CD4-positive, alpha-beta T cell treated with Interleukin-17A for 4 hours (primary cell): ENCODE results near the gene ABHD12B.
"Not testable (repeated sequence)": the region's sequence is repeated elsewhere in the genome, so short reads cannot be mapped to it uniquely, and the experiment has no call there.

Source experiments
- DNase-seq: peaks from one replicate; pipeline ENCODE4 v3.0.0-alpha.2; 2020; ENCODE audit warnings: mixed read lengths

Gene ABHD12B

GRCh38 chr14:50936882-50937281, 65.0 kb downstream of the ABHD12B start:
- DNase-seq, result no peak

DNA sequence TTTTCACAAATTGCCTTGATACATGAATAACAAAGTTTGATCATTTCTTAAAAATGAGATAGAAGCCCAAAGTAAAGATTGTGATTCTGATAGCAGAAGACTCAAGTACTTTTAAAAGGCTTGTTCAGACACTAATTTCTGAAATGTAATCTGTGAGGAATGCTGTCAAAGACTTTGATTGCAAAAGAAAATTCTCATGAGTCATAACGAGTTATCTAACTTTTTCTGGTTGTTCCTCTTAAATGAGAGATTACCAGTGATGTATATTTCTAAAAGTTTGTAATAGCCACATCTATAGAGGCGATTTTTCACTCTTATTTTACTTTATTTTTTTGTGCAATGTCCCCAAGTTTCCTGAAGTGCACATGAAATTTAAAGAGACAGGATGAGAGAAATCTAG, 65.5 kb downstream of the ABHD12B start:
- DNase-seq, result no peak

- no peak for DNase-seq
Measured at GRCh38 chr14:50937800-50938199, 65.9 kb downstream of the ABHD12B start.

DNA sequence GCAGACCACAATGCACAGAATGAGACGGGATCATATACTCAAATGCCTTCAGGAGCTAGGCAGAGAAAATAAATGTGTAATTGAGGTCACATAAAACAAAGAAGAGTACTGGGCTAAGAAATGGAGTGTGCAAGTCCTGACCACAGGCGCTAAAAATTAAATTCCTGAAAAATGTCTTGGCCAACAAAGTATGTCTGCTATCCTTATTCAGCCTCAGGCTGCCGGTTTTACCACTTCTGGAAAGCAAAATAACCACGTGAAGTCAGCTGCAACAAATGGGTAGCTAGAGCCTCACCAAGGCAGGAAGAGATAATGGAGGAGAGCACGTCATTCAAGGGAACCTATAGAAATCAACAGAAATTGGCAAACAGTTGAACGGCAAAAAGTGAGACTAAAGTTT, 69.3 kb downstream of the ABHD12B start:
- DNase-seq, result no peak

GRCh38 chr14:50941638-50942037, 69.8 kb downstream of the ABHD12B start:
- DNase-seq, result not testable (repeated sequence)

DNA sequence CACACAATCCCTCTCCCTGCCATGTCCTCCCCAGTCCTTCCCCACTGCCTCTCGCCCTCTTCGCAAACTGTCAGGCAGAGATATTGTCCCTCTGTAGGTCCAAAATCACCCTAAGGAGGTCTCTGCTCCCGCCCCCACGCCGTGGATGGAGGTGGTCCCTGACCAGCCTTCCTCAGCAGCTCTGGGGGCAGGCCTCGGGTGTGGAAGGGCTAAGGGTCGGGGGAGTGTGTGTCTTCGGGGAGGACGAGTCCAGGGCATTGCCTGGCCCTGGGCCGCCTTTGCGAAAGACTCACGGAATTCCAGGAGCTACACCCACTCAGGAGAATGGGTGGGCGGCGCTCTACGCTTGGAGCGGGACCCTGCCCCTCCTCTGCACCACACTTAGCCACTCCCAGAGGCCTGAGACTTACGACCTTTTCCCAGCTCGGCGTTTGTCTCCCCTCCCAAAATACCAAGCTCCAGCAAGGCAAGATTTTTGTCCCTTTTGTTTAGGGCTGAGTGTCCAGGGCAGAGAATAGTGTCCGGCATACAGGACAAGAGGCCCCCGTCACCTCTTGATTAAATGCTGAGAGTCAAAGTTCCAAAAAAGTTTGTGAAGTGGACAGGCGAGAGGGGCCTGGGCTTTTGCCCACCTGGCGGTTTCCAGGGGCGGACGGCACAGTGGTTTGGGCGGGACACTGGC, 71.5 kb downstream of the ABHD12B start:
- DNase-seq, result no peak

- DNase-seq, result peak; percentile 29
Measured at GRCh38 chr14:50943943-50944646, 72.2 kb downstream of the ABHD12B start, which contains the start of gene PYGL. TSS of gene PYGL (minus strand) at chr14:50944483. CDS start at chr14:50944403, 80 bp downstream.

- no peak for DNase-seq
Measured at GRCh38 chr14:50944647-50945413, 73.0 kb downstream of the ABHD12B start.

DNA sequence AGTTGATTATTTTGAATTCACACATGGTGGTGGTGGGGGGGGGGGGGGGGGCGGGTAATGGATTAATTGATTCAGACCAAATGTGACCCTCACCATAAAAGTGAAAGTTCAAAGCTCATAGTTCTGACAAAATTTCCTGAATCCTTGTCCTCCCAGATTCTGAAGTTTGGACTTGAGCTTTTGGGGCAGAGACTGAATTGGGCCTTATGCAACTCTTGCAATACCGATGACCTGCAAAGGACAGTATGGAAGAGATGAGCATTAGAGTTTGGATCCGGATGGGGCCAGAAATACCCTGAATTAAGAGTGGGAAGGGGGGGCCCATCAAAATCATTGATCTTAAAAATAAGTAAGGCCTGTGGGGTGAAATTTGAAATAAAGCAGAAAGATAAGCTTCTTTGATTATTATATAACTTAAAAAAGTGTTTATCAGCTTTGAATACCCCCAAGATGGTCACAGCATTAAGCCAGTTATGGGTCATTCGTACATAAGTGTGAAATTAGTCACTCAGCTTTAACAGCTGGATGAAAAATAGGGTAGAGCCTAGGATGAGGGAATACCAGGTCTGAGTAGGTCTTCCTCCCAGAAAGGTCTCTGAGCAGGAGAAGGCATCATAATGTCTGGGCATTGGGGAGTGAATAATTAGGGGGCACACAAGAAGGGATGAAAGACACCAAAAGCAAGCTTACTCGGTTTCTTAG, 74.5 kb downstream of the ABHD12B start:
- DNase-seq, result no peak

DNA sequence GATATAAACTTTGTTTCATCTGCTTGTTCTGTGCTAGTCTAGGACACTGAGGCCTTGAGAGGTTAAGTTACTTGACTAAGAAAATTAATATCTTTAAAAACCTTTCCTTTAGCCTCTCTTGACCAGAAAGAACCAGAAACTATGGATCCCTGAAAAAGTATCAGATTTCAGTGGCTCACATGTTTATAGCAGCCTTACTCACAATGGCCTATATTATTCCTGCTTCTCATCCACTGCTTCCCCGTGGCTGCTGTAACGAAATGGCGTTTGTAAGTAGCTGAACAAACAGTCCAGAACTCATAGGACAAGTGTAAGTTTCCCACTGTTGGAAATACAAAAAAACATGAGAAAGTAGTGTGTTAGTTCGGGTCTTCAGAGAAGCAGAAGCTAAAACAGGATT, 75.6 kb downstream of the ABHD12B start:
- DNase-seq, result no peak

GRCh38 chr14:50948205-50948604, 76.4 kb downstream of the ABHD12B start:
- DNase-seq, result no peak

DNA sequence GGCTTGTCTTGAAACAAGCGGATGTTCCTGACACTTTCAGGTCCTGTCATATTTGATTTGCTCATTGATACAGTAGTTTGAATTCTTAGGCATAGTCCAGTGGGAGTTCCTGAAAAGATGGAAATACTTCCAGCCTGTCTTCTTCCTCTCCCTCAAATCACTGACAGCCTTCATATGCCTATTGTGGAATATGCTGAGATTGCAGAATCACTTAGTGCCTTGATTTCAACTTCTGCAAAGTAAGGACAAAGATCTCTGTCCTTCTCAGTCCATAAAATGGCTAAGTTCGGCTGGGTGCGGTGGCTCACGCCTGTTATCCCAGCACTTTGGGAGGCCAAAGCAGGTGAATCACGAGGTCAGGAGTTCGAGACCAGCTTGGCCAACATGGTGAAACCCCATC, 79.2 kb downstream of the ABHD12B start:
- DNase-seq, result no peak

DNA sequence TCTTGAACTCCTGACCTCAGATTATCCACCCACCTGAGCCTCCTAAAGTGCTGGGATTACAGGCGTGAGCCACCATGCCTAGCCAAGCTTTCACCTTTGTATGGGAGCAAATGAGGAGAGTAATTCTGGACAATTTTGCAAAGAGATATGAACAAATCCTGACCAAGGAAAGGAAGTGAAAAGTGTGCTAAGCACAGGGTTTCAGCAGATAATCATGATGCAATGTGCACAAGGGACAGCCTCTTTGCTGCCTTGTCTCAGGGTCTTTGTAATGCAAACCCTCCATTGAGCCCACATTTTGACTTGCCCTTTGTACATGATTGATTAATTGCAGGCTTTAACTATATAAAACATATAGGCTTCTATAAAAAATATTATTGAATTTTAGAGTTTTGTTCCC, 81.6 kb downstream of the ABHD12B start:
- no peak for DNase-seq
